ENCODE data around the gene MIPOL1. TPM values are rescaled to one million over a fixed set of nuclear protein-coding genes. Genes with fewer than 3 reads are reported as not detected.

MIPOL1 gene
- total and polyA plus RNA-seq, 7 donors = 1.2 to 21.6 (median 11.7) TPM

- no peaks in the 10 kb centered on the region for H3K9me3 ChIP-seq
- intact Hi-C loops (cut with DNase I) = no loop called here
- no peaks in the 10 kb centered on the region for H3K4me1 ChIP-seq
- no peak for DNase-seq
- TF ChIP-seq EP300 (IDR thresholded peaks at IDR 0.05) = no peak
- no peak for TF ChIP-seq CTCF (IDR thresholded peaks at IDR 0.05)
- TF ChIP-seq POLR2AphosphoS5 (IDR thresholded peaks at IDR 0.05) = no peak
- no peak for TF ChIP-seq POLR2A (IDR thresholded peaks at IDR 0.05)
- H3K4me3 ChIP-seq = no peak overlapping the region
- no peak overlapping the region for H3K27ac ChIP-seq
- no peaks in the 10 kb centered on the region for H3K36me3 ChIP-seq
- 87 to 93% methylated on average over 3 of the region's 3 CpGs for WGBS, 2 donors
- no peaks in the 10 kb centered on the region for H3K27me3 ChIP-seq
Observed at GRCh38 chr14:37434867-37435266, 237.1 kb downstream of the MIPOL1 start.

- no peak overlapping the region for H3K27ac ChIP-seq
- H3K4me1 ChIP-seq = no peaks in the 10 kb centered on the region
- TF ChIP-seq EP300 (IDR thresholded peaks at IDR 0.05) = no peak
- TF ChIP-seq POLR2A (IDR thresholded peaks at IDR 0.05) = no peak
- DNase-seq = no peak
- H3K4me3 ChIP-seq = no peak overlapping the region
- H3K27me3 ChIP-seq = no peaks in the 10 kb centered on the region
- intact Hi-C loops (cut with DNase I) = no loop called here
- no peaks in the 10 kb centered on the region for H3K36me3 ChIP-seq
- WGBS, 2 donors = 19 to 69% methylated on average over 3 of the region's 3 CpGs
- no peaks in the 10 kb centered on the region for H3K9me3 ChIP-seq
Observed at GRCh38 chr14:37436519-37436918, 238.8 kb downstream of the MIPOL1 start.

- Histone ChIP-seq H3K27ac (no peak overlapping the region), H3K4me3 (no peak overlapping the region), H3K36me3 (no peaks in the 10 kb centered on the region), H3K4me1 (no peaks in the 10 kb centered on the region), H3K27me3 (no peaks in the 10 kb centered on the region), H3K9me3 (no peaks in the 10 kb centered on the region)
- TF ChIP-seq POLR2A (IDR thresholded peaks at IDR 0.05) = no peak
- TF ChIP-seq POLR2AphosphoS5 (IDR thresholded peaks at IDR 0.05) = no peak
- no peak for TF ChIP-seq CTCF (IDR thresholded peaks at IDR 0.05)
- no peak for TF ChIP-seq EP300 (IDR thresholded peaks at IDR 0.05)
- 67 to 71% methylated on average over 2 of the region's 2 CpGs for WGBS, 2 donors
- DNase-seq = no peak
- intact Hi-C loops (cut with DNase I) = no loop called here
Observed at GRCh38 chr14:37437490-37437889, 239.8 kb downstream of the MIPOL1 start.

- H3K36me3 ChIP-seq = no peaks in the 10 kb centered on the region
- H3K9me3 ChIP-seq = no peaks in the 10 kb centered on the region
- no peak overlapping the region for H3K4me3 ChIP-seq
- no peaks in the 10 kb centered on the region for H3K4me1 ChIP-seq
- H3K27me3 ChIP-seq = no peaks in the 10 kb centered on the region
- 88% methylated on average over 2 of the region's 2 CpGs for WGBS, 2 donors
- no peak for TF ChIP-seq CTCF (IDR thresholded peaks at IDR 0.05)
- no peak for TF ChIP-seq POLR2A (IDR thresholded peaks at IDR 0.05)
- no peak for TF ChIP-seq EP300 (IDR thresholded peaks at IDR 0.05)
- TF ChIP-seq POLR2AphosphoS5 (IDR thresholded peaks at IDR 0.05) = no peak
- DNase-seq = no peak
- no peak overlapping the region for H3K27ac ChIP-seq
- intact Hi-C loops (cut with DNase I) = no loop called here
Observed at GRCh38 chr14:37438444-37438843, 240.7 kb downstream of the MIPOL1 start.

GRCh38 chr14:37443461-37443860 lies 245.7 kb downstream of the MIPOL1 start:
- Histone ChIP-seq H3K9me3 (no peaks in the 10 kb centered on the region), H3K4me3 (no peak overlapping the region), H3K4me1 (no peaks in the 10 kb centered on the region), H3K27me3 (no peaks in the 10 kb centered on the region), H3K27ac (no peak overlapping the region), H3K36me3 (no peaks in the 10 kb centered on the region)
- intact Hi-C loops (cut with DNase I) = no loop called here
- TF ChIP-seq EP300 (IDR thresholded peaks at IDR 0.05) (no peak), CTCF (IDR thresholded peaks at IDR 0.05) (no peak), POLR2A (IDR thresholded peaks at IDR 0.05) (no peak), POLR2AphosphoS5 (IDR thresholded peaks at IDR 0.05) (no peak)
- DNase-seq = no peak
- 94 to 98% methylated on average over 1 of the region's 1 CpG for WGBS, 2 donors
